Colonic mucosa (tissue), 4 donors: ENCODE data around the gene WNT7B. TPM values are rescaled to one million over a fixed set of nuclear protein-coding genes. Genes with fewer than 3 reads are reported as not detected.

Source experiments
- DNase-seq: peaks from one replicate; pipeline ENCODE4 v3.0.0-alpha.2; 2020
- H3K27ac ChIP-seq: fragments of 200-600 bp; one replicate; pipeline ENCODE4 v1.8.0; 2021
- H3K27me3 ChIP-seq: fragments of 200-600 bp; one replicate; pipeline ENCODE4 v1.8.0; 2021
- H3K36me3 ChIP-seq: fragments of 200-600 bp; one replicate; pipeline ENCODE4 v1.8.0; 2021
- H3K4me1 ChIP-seq: fragments of 200-600 bp; one replicate; pipeline ENCODE4 v1.8.0; 2021; ENCODE audit warnings: mild to moderate bottlenecking
- H3K4me3 ChIP-seq: fragments of 200-600 bp; one replicate; pipeline ENCODE4 v1.8.0; 2021
- H3K9ac ChIP-seq, 2 donors: one replicate each; pipeline ENCODE4 v1.7.0; 2013; ENCODE audit warnings: control low read depth in 2 of 2, low read depth in 2 of 2, low read length in 2 of 2
- H3K9me3 ChIP-seq: fragments of 200-600 bp; one replicate; pipeline ENCODE4 v1.8.0; 2021
- CTCF ChIP-seq: fragments of 200-600 bp; IDR thresholded peaks from one replicate; pipeline ENCODE4 v1.8.0; 2022; ENCODE audit warnings: antibody characterized with exemption, mild to moderate bottlenecking
- intact Hi-C: fragments of 100-400 bp; cut with DNase I; formaldehyde crosslinking; loops from one replicate; pipeline ENCODE4 v1.14.1; 2022
- total RNA-seq, 2 donors: library from RNA; stranded (reverse); fragmentation: NEBNext Ultra II Directional in 1 of 2; extraction: Animal tissue kit (Norgen Biotek cat#: 25700) in 1 of 2; gene quantifications; one replicate each; pipeline ENCODE4 v1.2.1, GENCODE V29; 2021
- donor health status: healthy.
- donor health status: DM: no; HTN: no; CAD: no.
- donor health status: DM: no; HTN: no; CAD: no.

Gene WNT7B
- total RNA-seq, 2 donors from 2014 or later, result 0.12 TPM; not detected in 1

GRCh38 chr22:45942344-45942743 lies 34.6 kb downstream of the WNT7B start:
- no peaks in the 10 kb centered on the region for H3K27me3 ChIP-seq
- no peaks in the 10 kb centered on the region for H3K4me1 ChIP-seq
- H3K36me3 ChIP-seq, result no peaks in the 10 kb centered on the region
- no peak overlapping the region for H3K9ac ChIP-seq
- H3K4me3 ChIP-seq, result no peak overlapping the region
- intact Hi-C loops, result no loop called here
- no peak for DNase-seq
- H3K9me3 ChIP-seq, result no peaks in the 10 kb centered on the region
- no peak for TF ChIP-seq CTCF
- no peak overlapping the region for H3K27ac ChIP-seq

GRCh38 chr22:45938913-45939312 lies 38.0 kb downstream of the WNT7B start:
- Histone ChIP-seq H3K27me3 (no peaks in the 10 kb centered on the region), H3K9ac (no peak overlapping the region), H3K4me1 (no peaks in the 10 kb centered on the region), H3K4me3 (no peak overlapping the region), H3K36me3 (no peaks in the 10 kb centered on the region), H3K9me3 (no peaks in the 10 kb centered on the region), H3K27ac (no peak overlapping the region)
- TF ChIP-seq CTCF, result no peak
- intact Hi-C loops, result no loop called here
- DNase-seq, result no peak

- H3K27ac ChIP-seq, result no peak overlapping the region
- no peaks in the 10 kb centered on the region for H3K9me3 ChIP-seq
- H3K4me1 ChIP-seq, result no peaks in the 10 kb centered on the region
- no peak for TF ChIP-seq CTCF
- no peaks in the 10 kb centered on the region for H3K36me3 ChIP-seq
- no peak overlapping the region for H3K9ac ChIP-seq
- no peak for DNase-seq
- H3K4me3 ChIP-seq, result no peak overlapping the region
- intact Hi-C loops, result no loop called here
- no peaks in the 10 kb centered on the region for H3K27me3 ChIP-seq
Measured at GRCh38 chr22:45937960-45938359, 39.0 kb downstream of the WNT7B start.

GRCh38 chr22:45935573-45935972 lies 41.4 kb downstream of the WNT7B start:
- H3K9me3 ChIP-seq, result no peaks in the 10 kb centered on the region
- H3K36me3 ChIP-seq, result no peaks in the 10 kb centered on the region
- no peaks in the 10 kb centered on the region for H3K4me1 ChIP-seq
- H3K27me3 ChIP-seq, result no peaks in the 10 kb centered on the region
- no peak overlapping the region for H3K4me3 ChIP-seq
- no peak for DNase-seq
- H3K9ac ChIP-seq, result no peak overlapping the region
- no peak for TF ChIP-seq CTCF
- H3K27ac ChIP-seq, result no peak overlapping the region
- intact Hi-C loops, result no loop called here

- Histone ChIP-seq H3K27ac (no peak overlapping the region), H3K4me1 (no peaks in the 10 kb centered on the region), H3K9me3 (no peaks in the 10 kb centered on the region), H3K27me3 (no peaks in the 10 kb centered on the region), H3K4me3 (no peak overlapping the region), H3K9ac (no peak overlapping the region), H3K36me3 (no peaks in the 10 kb centered on the region)
- intact Hi-C loops, result no loop called here
- no peak for DNase-seq
- TF ChIP-seq CTCF, result no peak
Measured at GRCh38 chr22:45934659-45935341, 42.2 kb downstream of the WNT7B start.
